Umbilical cord (tissue), 2 donors: ENCODE data around the gene ALDOA. TPM values are rescaled to one million over a fixed set of nuclear protein-coding genes. Genes with fewer than 3 reads are reported as not detected.
"Not testable (repeated sequence)": the region's sequence is repeated elsewhere in the genome, so short reads cannot be mapped to it uniquely, and the experiment has no call there.

Source experiments
- DNase-seq: peaks from one replicate; pipeline ENCODE4 v3.0.0-alpha.2; 2015; ENCODE audit warnings: low spot score
- total RNA-seq: library from RNA; depleted of rRNA; stranded (reverse); fragments of >200 nt; gene quantifications from one replicate; pipeline ENCODE4 v1.2.3, GENCODE V29; 2014; ENCODE audit warnings: low replicate concordance; ENCODE audit not compliant: insufficient read depth

ALDOA gene
- total RNA-seq: 321 TPM

- DNase-seq: peak; percentile 99
Observed at GRCh38 chr16:30065102-30065942, at the start of gene ALDOA. ALDOA (plus strand) TSS chr16:30065760; CDS start chr16:30066898, 1,138 bp downstream.

- DNase-seq: no peak
Observed at GRCh38 chr16:30016555-30017276, 48.8 kb upstream of the ALDOA start.

- DNase-seq: no peak
Observed at GRCh38 chr16:30017277-30017656, 48.3 kb upstream of the ALDOA start.

- not testable (repeated sequence) for DNase-seq
Observed at GRCh38 chr16:30017937-30018336, 47.6 kb upstream of the ALDOA start.

GRCh38 chr16:30018731-30019158 is 46.8 kb upstream of the ALDOA start:
- no peak for DNase-seq

GRCh38 chr16:30022887-30023286 is 42.7 kb upstream of the ALDOA start, which contains the start of gene C16orf92:
C16orf92 (plus strand) TSS chr16:30023198; CDS start chr16:30023341, 143 bp downstream.
- no peak for DNase-seq

- DNase-seq: no peak
Observed at GRCh38 chr16:30023586-30023985, 42.0 kb upstream of the ALDOA start.

GRCh38 chr16:30024451-30024850 is 41.1 kb upstream of the ALDOA start:
- no peak for DNase-seq

- no peak for DNase-seq
Observed at GRCh38 chr16:30025156-30025555, 40.4 kb upstream of the ALDOA start.

- no peak for DNase-seq
Observed at GRCh38 chr16:30025574-30025973, 40.0 kb upstream of the ALDOA start.

- DNase-seq: no peak
Observed at GRCh38 chr16:30026449-30026848, 39.1 kb upstream of the ALDOA start.

GRCh38 chr16:30027588-30028437 is 37.7 kb upstream of the ALDOA start:
- DNase-seq: no peak

- no peak for DNase-seq
Observed at GRCh38 chr16:30028438-30029076, 37.0 kb upstream of the ALDOA start.

GRCh38 chr16:30030011-30030685 is 35.4 kb upstream of the ALDOA start:
- DNase-seq: no peak

- no peak for DNase-seq
Observed at GRCh38 chr16:30030841-30031413, 34.6 kb upstream of the ALDOA start, which contains the start of gene TLCD3B. TLCD3B (minus strand) TSS chr16:30031271; CDS start chr16:30030527, 744 bp downstream.

GRCh38 chr16:30031477-30031918 is 34.1 kb upstream of the ALDOA start:
- DNase-seq: no peak

- peak; percentile 33 for DNase-seq
Observed at GRCh38 chr16:30032083-30032819, 33.3 kb upstream of the ALDOA start.

- no peak for DNase-seq
Observed at GRCh38 chr16:30033270-30033669, 32.3 kb upstream of the ALDOA start.

GRCh38 chr16:30040221-30040620 is 25.3 kb upstream of the ALDOA start:
- DNase-seq: no peak
